H1 (cell line): ENCODE data around the gene SLC22A13. TPM values are rescaled to one million over a fixed set of nuclear protein-coding genes. Genes with fewer than 3 reads are reported as not detected.

Experiments
- CTCF ChIA-PET: fragments of 300-600 bp; sonication (Branson Sonifier 250); formaldehyde crosslinking; loops from one replicate; lab custom pipeline; 2021; ENCODE audit not compliant: partially characterized antibody; lab: Charles Lee
- POLR2A ChIA-PET: fragments of 300-600 bp; sonication (Branson Sonifier 250); formaldehyde crosslinking; loops from one replicate; lab custom pipeline; 2021; ENCODE audit warnings: inconsistent platforms; ENCODE audit not compliant: partially characterized antibody; lab: Charles Lee
- DNase-seq, 2 experiments: peaks; one replicate each; pipeline versions ENCODE4 v3.0.0 to v3.0.0-alpha.2; 2010 to 2022; ENCODE audit warnings: low spot score in 2 of 2, low read depth in 1 of 2, mixed read lengths in 1 of 2
- FAIRE-seq: peaks from 2 replicates; lab custom pipeline; 2011; peaks lifted over from hg19 to GRCh38; lab: Jason Lieb, UNC
- H2AFZ ChIP-seq: 2 replicates; pipeline ENCODE4 v1.8.1; 2012; ENCODE audit warnings: low read length, inconsistent platforms
- H2AK5ac ChIP-seq: 2 replicates; pipeline ENCODE4 v1.6.1; 2013; ENCODE audit warnings: low read depth, low read length
- H2BK120ac ChIP-seq: replicated peaks from 2 replicates; pipeline ENCODE3; 2013; ENCODE audit warnings: low read depth, low read length, inconsistent platforms
- H2BK12ac ChIP-seq: 2 replicates; pipeline ENCODE4 v1.6.1; 2013; ENCODE audit warnings: low read depth, low read length
- H2BK15ac ChIP-seq: 2 replicates; pipeline ENCODE4 v1.6.1; 2013; ENCODE audit warnings: low read length
- H2BK20ac ChIP-seq: 2 replicates; pipeline ENCODE4 v1.6.1; 2013; ENCODE audit warnings: low read length
- H2BK5ac ChIP-seq: 2 replicates; pipeline ENCODE4 v1.6.1; 2013; ENCODE audit warnings: low read depth, low read length
- H3K14ac ChIP-seq: 2 replicates; pipeline ENCODE4 v1.6.1; 2013; ENCODE audit warnings: inconsistent platforms; ENCODE audit not compliant: insufficient read length
- H3K18ac ChIP-seq: 2 replicates; pipeline ENCODE4 v1.6.1; 2013; ENCODE audit warnings: low read length; ENCODE audit errors: extremely low read depth
- H3K23ac ChIP-seq: 2 replicates; pipeline ENCODE4 v1.6.1; 2013; ENCODE audit warnings: inconsistent platforms; ENCODE audit not compliant: insufficient read length
- H3K23me2 ChIP-seq: 2 replicates; pipeline ENCODE4 v1.6.1; 2013; ENCODE audit warnings: low read depth, low read length
- H3K27ac ChIP-seq: 2 replicates; pipeline ENCODE4 v1.6.1; 2011; ENCODE audit warnings: low read depth, low read length, inconsistent platforms
- H3K27me3 ChIP-seq, 4 experiments: replicated peaks in 1 of 4; 1 replicate in 1 of 4; 2 replicates in 3 of 4; pipeline versions ENCODE4 v1.6.1 to v1.8.1; 2011 to 2013; ENCODE audit warnings: low read length in 3 of 4, mild to moderate bottlenecking in 3 of 4, inconsistent platforms in 2 of 4, mixed read lengths in 2 of 4, moderate library complexity in 1 of 4; ENCODE audit not compliant: control insufficient read depth in 3 of 4, insufficient read depth in 3 of 4; ENCODE audit errors: extremely low read depth in 1 of 4
- H3K36me3 ChIP-seq, 4 experiments: 2 replicates each; pipeline versions ENCODE4 v1.6.1 to v1.8.1; 2011 to 2013; ENCODE audit warnings: mild to moderate bottlenecking in 4 of 4, low read length in 3 of 4, moderate library complexity in 2 of 4, control low read depth in 1 of 4, inconsistent platforms in 1 of 4; ENCODE audit not compliant: insufficient read depth in 4 of 4, control insufficient read depth in 2 of 4
- H3K4ac ChIP-seq: replicated peaks from 2 replicates; pipeline ENCODE3; 2013; ENCODE audit warnings: low read length, low read depth, mixed read lengths, inconsistent platforms; ENCODE audit not compliant: insufficient read length
- H3K4me1 ChIP-seq, 4 experiments: replicated peaks in 1 of 4; 1 replicate in 1 of 4; 2 replicates in 3 of 4; pipeline versions ENCODE4 v1.6.1 to v1.8.1; 2011 to 2013; ENCODE audit warnings: low read length in 3 of 4, inconsistent platforms in 2 of 4, mixed read lengths in 1 of 4; ENCODE audit not compliant: insufficient read depth in 4 of 4, control insufficient read depth in 3 of 4
- H3K4me2 ChIP-seq, 2 experiments: 2 replicates each; pipeline versions ENCODE4 v1.6.1 to v1.8.1; 2011 to 2013; ENCODE audit warnings: low read depth in 2 of 2, low read length in 2 of 2, control low read depth in 1 of 2, inconsistent platforms in 1 of 2, mild to moderate bottlenecking in 1 of 2; ENCODE audit not compliant: insufficient read depth in 1 of 2
- H3K4me3 ChIP-seq, 4 experiments: fragments of 200-600, 300-600 bp in 1 of 4; sonication (generic), shearing (Covaris generic), sonication (Bioruptor Twin) in 1 of 4; 2 replicates each; pipeline versions ENCODE4 v1.5.1 to v1.8.1; 2011 to 2016; ENCODE audit warnings: low read length in 4 of 4, low read depth in 3 of 4, control low read depth in 2 of 4, inconsistent platforms in 2 of 4, mild to moderate bottlenecking in 2 of 4, mixed read lengths in 1 of 4, moderate library complexity in 1 of 4; ENCODE audit not compliant: insufficient read depth in 2 of 4; ENCODE audit errors: extremely low read depth in 1 of 4
- H3K56ac ChIP-seq: replicated peaks from 2 replicates; pipeline ENCODE3; 2013; ENCODE audit warnings: low read depth, mild to moderate bottlenecking, mixed read lengths, low read length, inconsistent platforms; ENCODE audit not compliant: insufficient read length
- H3K79me1 ChIP-seq: 2 replicates; pipeline ENCODE4 v1.6.1; 2013; ENCODE audit warnings: low read depth, low read length, control low read depth
- H3K79me2 ChIP-seq, 2 experiments: 2 replicates each; pipeline versions ENCODE4 v1.6.1 to v1.8.1; 2012 to 2013; ENCODE audit warnings: low read length in 2 of 2, mild to moderate bottlenecking in 2 of 2, inconsistent platforms in 1 of 2; ENCODE audit not compliant: insufficient read depth in 2 of 2, control insufficient read depth in 1 of 2
- H3K9ac ChIP-seq, 4 experiments: replicated peaks in 1 of 4; 1 replicate in 1 of 4; 2 replicates in 3 of 4; pipeline versions ENCODE4 v1.6.1 to v1.8.1; 2011 to 2013; ENCODE audit warnings: low read depth in 3 of 4, low read length in 3 of 4, control low read depth in 2 of 4, mild to moderate bottlenecking in 2 of 4, moderate library complexity in 2 of 4, inconsistent platforms in 1 of 4; ENCODE audit errors: extremely low read depth in 1 of 4
- H3K9me3 ChIP-seq, 2 experiments: 2 replicates each; pipeline versions ENCODE4 v1.6.1 to v1.8.1; 2012 to 2013; ENCODE audit warnings: mild to moderate bottlenecking in 2 of 2, moderate library complexity in 2 of 2, control low read depth in 1 of 2, inconsistent platforms in 1 of 2, low read depth in 1 of 2, low read length in 1 of 2, mixed read lengths in 1 of 2; ENCODE audit not compliant: insufficient read depth in 2 of 2
- H4K20me1 ChIP-seq, 2 experiments: replicated peaks in 1 of 2; 2 replicates each; pipeline versions ENCODE3 to v1.8.1; 2011 to 2013; ENCODE audit warnings: inconsistent platforms in 2 of 2, low read length in 2 of 2, mild to moderate bottlenecking in 1 of 2; ENCODE audit not compliant: insufficient read depth in 2 of 2, control insufficient read depth in 1 of 2
- H4K5ac ChIP-seq: 2 replicates; pipeline ENCODE4 v1.6.1; 2013; ENCODE audit warnings: low read length, low read depth, mixed read lengths, inconsistent platforms; ENCODE audit not compliant: insufficient read length
- H4K8ac ChIP-seq: 2 replicates; pipeline ENCODE4 v1.8.0; 2013; ENCODE audit warnings: mild to moderate bottlenecking, moderate library complexity, low read length, inconsistent platforms; ENCODE audit not compliant: insufficient read depth; ENCODE audit errors: extremely low read depth
- H4K91ac ChIP-seq: replicated peaks from 2 replicates; pipeline ENCODE3; 2013; ENCODE audit warnings: low read length, mixed read lengths, inconsistent platforms; ENCODE audit not compliant: insufficient read length
- CTBP2 ChIP-seq: IDR thresholded peaks from 2 replicates; pipeline ENCODE4 v1.7.0; 2011; ENCODE audit warnings: borderline replicate concordance, mild to moderate bottlenecking, moderate library complexity, mixed read lengths, low read length; ENCODE audit not compliant: insufficient read depth, insufficient read length
- EP300 ChIP-seq, 2 experiments: IDR thresholded peaks; 1 replicate in 1 of 2; 2 replicates in 1 of 2; pipeline ENCODE4 v1.6.1; 2011 to 2012; ENCODE audit warnings: low read depth in 2 of 2, low read length in 2 of 2, mild to moderate bottlenecking in 2 of 2, borderline replicate concordance in 1 of 2, inconsistent platforms in 1 of 2, moderate library complexity in 1 of 2
- GABPA ChIP-seq: IDR thresholded peaks from 2 replicates; pipeline ENCODE4 v1.6.1; 2011; ENCODE audit warnings: mild to moderate bottlenecking, low read length, moderate library complexity, borderline replicate concordance; ENCODE audit not compliant: insufficient read depth
- HDAC6 ChIP-seq: IDR thresholded peaks from one replicate; pipeline ENCODE4 v1.7.1; 2012; ENCODE audit warnings: low read depth, mild to moderate bottlenecking, inconsistent platforms, low read length, moderate library complexity
- KDM5A ChIP-seq: fragments of 200-600 bp; IDR thresholded peaks from 2 replicates; pipeline ENCODE4 v1.7.1; 2012; ENCODE audit warnings: mild to moderate bottlenecking, low read length, inconsistent platforms, mixed read lengths
- MAX ChIP-seq: IDR thresholded peaks from 2 replicates; pipeline ENCODE4 v1.6.1; 2012; ENCODE audit warnings: inconsistent platforms
- SUZ12 ChIP-seq: fragments of 200-600 bp; sonication (generic); IDR thresholded peaks from 2 replicates; pipeline ENCODE4 v1.6.1; 2012; ENCODE audit warnings: mild to moderate bottlenecking, inconsistent platforms, low read length, moderate library complexity, mixed read lengths
- YY1 ChIP-seq: IDR thresholded peaks from 2 replicates; pipeline ENCODE4 v1.6.1; 2011; ENCODE audit warnings: low read depth, mild to moderate bottlenecking, low read length
- ZNF274 ChIP-seq: IDR thresholded peaks from 2 replicates; pipeline ENCODE4 v1.7.0; 2012; ENCODE audit warnings: low read length, borderline replicate concordance; ENCODE audit errors: extremely low read depth
- WGBS, 2 experiments: shearing (Covaris generic) in 1 of 2; methylation state at CpG; one replicate each; pipeline versions ENCODE4 v1.1.6 to v1.1.7; 2013 to 2015; ENCODE audit warnings: low lambda C conversion rate in 2 of 2, mixed read lengths in 2 of 2, inconsistent platforms in 1 of 2, low coverage in 1 of 2, missing lambda C conversion rate in 1 of 2; ENCODE audit not compliant: insufficient replicate concordance in 2 of 2, insufficient coverage in 1 of 2, insufficient read length in 1 of 2; ENCODE audit errors: extremely low coverage in 1 of 2, missing lambda C conversion rate in 1 of 2; 5-methylcytosine and 5-hydroxymethylcytosine counted together
- polyA plus RNA-seq, 7 experiments: library from polyadenylated mRNA; depleted of rRNA in 3 of 7; stranded (reverse) in 5 of 7; unstranded in 2 of 7; fragments of >200 nt in 5 of 7; fragments of 200-250 nt in 2 of 7; gene quantifications; 1 replicate in 5 of 7; 2 replicates in 1 of 7; 4 replicates in 1 of 7; pipeline versions ENCODE4 v1.2.1 to v1.2.3, GENCODE V29; 2011 to 2013; ENCODE audit warnings: missing spikeins in 2 of 7, mixed read lengths in 2 of 7
- total RNA-seq: library from RNA; stranded (reverse); fragmentation: NEBNext Ultra II Directional; extraction: Animal tissue kit (Norgen Biotek cat#: 25700); gene quantifications from 2 replicates; pipeline ENCODE4 v1.2.1, GENCODE V29; 2021

SLC22A13 gene
- total and polyA plus RNA-seq, 2 of the 8 experiments (the other 6 are each of a cell fraction or from before 2014, with no cell fraction given), result 0.05 to 0.41 TPM

- Histone ChIP-seq H2AK5ac (no peak overlapping the region), H2BK20ac (no peak overlapping the region), H3K23me2 (no peaks in the 10 kb centered on the region), H3K36me3 (no peaks in the 10 kb centered on the region), H2BK120ac (no peak overlapping the region), H3K9me3 (no peaks in the 10 kb centered on the region), H3K79me1 (no peaks in the 10 kb centered on the region), H3K4me1 (peaks cover 0 to 4% (median 0%) of the 10 kb centered on the region in 4 experiments; a peak in 2 of 7 replicates), H3K79me2 (no peaks in the 10 kb centered on the region), H3K23ac (no peak overlapping the region), H2BK15ac (no peak overlapping the region), H3K27me3 (no peaks in the 10 kb centered on the region), H3K27ac (no peak overlapping the region), H2BK5ac (no peak overlapping the region), H3K4me2 (no peak overlapping the region), H3K4ac (no peak overlapping the region), H3K9ac (no peak overlapping the region), H4K91ac (no peak overlapping the region), H3K18ac (no peak overlapping the region), H3K14ac (no peak overlapping the region), H4K8ac (no peak overlapping the region; the same call in 1 of the 2 replicates)
- peak in 1 of 2 experiments; percentile 35 for DNase-seq
- CTCF ChIA-PET, result interaction anchor here (0.6 to 2.2 kb wide), 6 partner anchors 11 to 332 kb away, joined by 3 to 16 read pairs (median 4); no protein-coding TSS in a partner anchor
- POLR2A ChIA-PET, result interaction anchor here (0.7 kb wide), 1 partner anchor 179 kb away, joined by 3 read pairs; no protein-coding TSS in a partner anchor
- 89% methylated on average over 8 of the region's 8 CpGs; no CpG with 5 or more reads in 1 of the 2 experiments for WGBS, 2 experiments
- TF ChIP-seq GABPA (no peak), SUZ12 (no peak), MAX (no peak), ZNF274 (no peak), KDM5A (no peak), EP300 (IDR thresholded peaks at IDR 0.05; ENCODE audit: borderline replicate concordance in 1 of 2, low read depth in 2 of 2, low read length in 2 of 2) (no peak), YY1 (no peak), CTBP2 (no peak), HDAC6 (no peak)
- TF ChIP-seq, all 59 proteins: peak for 0
- Histone ChIP-seq H2AFZ (no peak overlapping the region; the same call in 1 of the 2 replicates), H3K56ac (no peak overlapping the region), H2BK12ac (no peak overlapping the region), H4K20me1 (no peaks in the 10 kb centered on the region), H3K4me3 (no peak overlapping the region), H4K5ac (no peak overlapping the region)
- no peak for FAIRE-seq
These were observed 53.4 kb downstream of the SLC22A13 start for GRCh38 chr3:38318766-38319671.
